Neural progenitor cell (in vitro differentiated cells): ENCODE measurements around the gene BPNT1. TPM values are rescaled to one million over a fixed set of nuclear protein-coding genes. Genes with fewer than 3 reads are reported as not detected.

ENCODE experiments used
- DNase-seq: peaks from one replicate; pipeline ENCODE4 v3.0.0-alpha.2; 2016; ENCODE audit warnings: low spot score
- H2AFZ ChIP-seq: fragments of 200-600 bp; sonication (generic); replicated peaks from 2 replicates; pipeline ENCODE4 v1.6.1; 2016; ENCODE audit warnings: antibody characterized with exemption
- H3F3A ChIP-seq: fragments of 200-600 bp; sonication (generic); 2 replicates; pipeline ENCODE4 v1.6.1; 2016; ENCODE audit warnings: antibody characterized with exemption, low read depth
- H3K27ac ChIP-seq: fragments of 200-600 bp; sonication (generic); 2 replicates; pipeline ENCODE4 v1.5.1; 2016; ENCODE audit warnings: mild to moderate bottlenecking
- H3K27me3 ChIP-seq: fragments of 200-600 bp; sonication (generic); 2 replicates; pipeline ENCODE4 v1.6.1; 2016; ENCODE audit warnings: mild to moderate bottlenecking, moderate library complexity
- H3K36me3 ChIP-seq: fragments of 200-600 bp; sonication (generic); 2 replicates; pipeline ENCODE4 v1.5.1; 2016
- H3K4me1 ChIP-seq: fragments of 200-600 bp; sonication (generic); 2 replicates; pipeline ENCODE4 v1.6.1; 2016; ENCODE audit warnings: mixed run types
- H3K4me2 ChIP-seq: fragments of 200-600 bp; sonication (generic); 2 replicates; pipeline ENCODE4 v1.6.1; 2016
- H3K4me3 ChIP-seq: fragments of 200-600 bp; sonication (generic); 2 replicates; pipeline ENCODE4 v1.5.1; 2016
- H3K79me2 ChIP-seq: fragments of 200-600 bp; sonication (generic); 2 replicates; pipeline ENCODE4 v1.6.1; 2016; ENCODE audit warnings: low read depth
- H3K9ac ChIP-seq: fragments of 200-600 bp; sonication (generic); 2 replicates; pipeline ENCODE4 v1.6.1; 2016
- H3K9me3 ChIP-seq: fragments of 200-600 bp; sonication (generic); 2 replicates; pipeline ENCODE4 v1.5.1; 2016; ENCODE audit warnings: low read depth
- H4K20me1 ChIP-seq: fragments of 200-600 bp; sonication (generic); 2 replicates; pipeline ENCODE4 v1.6.1; 2016; ENCODE audit warnings: low read depth
- H3K27ac Mint-ChIP-seq: 3 replicates; pipeline ENCODE4 v1.8.0; 2021; ENCODE audit warnings: mixed read lengths
- H3K27me3 Mint-ChIP-seq: 2 replicates; pipeline ENCODE4 v1.8.0; 2022; ENCODE audit warnings: low read depth, mild to moderate bottlenecking, inconsistent platforms, moderate library complexity, mixed read lengths; ENCODE audit not compliant: insufficient read depth
- H3K36me3 Mint-ChIP-seq: 3 replicates; pipeline ENCODE4 v1.8.0; 2021; ENCODE audit warnings: mixed read lengths
- H3K4me1 Mint-ChIP-seq: 3 replicates; pipeline ENCODE4 v1.8.0; 2021; ENCODE audit warnings: mixed read lengths
- H3K4me3 Mint-ChIP-seq: 3 replicates; pipeline ENCODE4 v1.8.0; 2021; ENCODE audit warnings: mild to moderate bottlenecking, moderate library complexity, mixed read lengths
- H3K9me3 Mint-ChIP-seq: 3 replicates; pipeline ENCODE4 v1.8.0; 2020; ENCODE audit warnings: mixed read lengths
- EZH2 ChIP-seq: fragments of 200-600 bp; sonication (generic); IDR thresholded peaks from 2 replicates; pipeline ENCODE4 v1.6.1; 2017; ENCODE audit warnings: antibody characterized with exemption, mild to moderate bottlenecking, moderate library complexity
- EZH2phosphoT487 ChIP-seq: fragments of 200-600 bp; sonication (generic); IDR thresholded peaks from 2 replicates; pipeline ENCODE4 v1.6.1; 2017; ENCODE audit warnings: antibody characterized with exemption
- microRNA counts: library from miRNA; unstranded; fragments of <30 nt; microRNA quantifications from one replicate; lab custom pipeline; 2016
- microRNA-seq: library from miRNA; unstranded; fragments of <30 nt; microRNA quantifications from one replicate; pipeline ENCODE4, GENCODE V29; 2016
- small RNA-seq: library from RNA; depleted of rRNA; stranded (forward); fragments of <200 nt; gene quantifications from one replicate; pipeline ENCODE3, GENCODE V24; 2015
- total RNA-seq: library from RNA; depleted of rRNA; stranded (reverse); fragments of >200 nt; gene quantifications from 2 replicates; pipeline ENCODE4 v1.2.3, GENCODE V29; 2015; ENCODE audit warnings: low replicate concordance
- TF ChIP-seq, protein P1 (sequence below): fragments of 200-600 bp; sonication (generic); IDR thresholded peaks from 2 replicates; pipeline ENCODE4 v1.5.1; 2017; ENCODE audit warnings: antibody characterized with exemption, mild to moderate bottlenecking

BPNT1 gene
- total RNA-seq, 1 donor from 2014 or later, result 33.1 TPM

DNA sequence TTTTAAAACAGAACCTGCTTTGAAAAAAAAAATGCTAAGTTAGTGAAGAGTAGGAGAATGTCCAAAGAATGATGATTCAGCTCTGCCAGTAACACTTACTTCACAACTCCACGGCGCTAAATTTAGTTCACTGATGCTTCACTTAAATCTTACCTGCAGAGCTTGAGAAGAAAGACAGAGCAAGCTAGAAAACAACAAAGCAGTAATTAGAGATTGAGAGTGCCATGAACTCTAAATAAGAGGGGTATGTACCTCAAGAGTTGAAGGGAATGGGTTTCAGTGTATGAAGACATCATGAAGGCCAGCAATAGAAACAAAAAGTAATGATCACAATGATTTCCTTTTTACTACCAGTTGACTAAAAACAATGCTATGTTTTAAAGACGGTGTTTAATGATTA is 76.1 kb downstream of the BPNT1 start:
- H3K9ac ChIP-seq, result no peak overlapping the region
- H3F3A ChIP-seq, result no peaks in the 10 kb centered on the region
- no peak overlapping the region for H3K27ac ChIP-seq
- peaks cover 19% of the 10 kb centered on the region for H3K36me3 Mint-ChIP-seq
- TF ChIP-seq, protein P1, sequence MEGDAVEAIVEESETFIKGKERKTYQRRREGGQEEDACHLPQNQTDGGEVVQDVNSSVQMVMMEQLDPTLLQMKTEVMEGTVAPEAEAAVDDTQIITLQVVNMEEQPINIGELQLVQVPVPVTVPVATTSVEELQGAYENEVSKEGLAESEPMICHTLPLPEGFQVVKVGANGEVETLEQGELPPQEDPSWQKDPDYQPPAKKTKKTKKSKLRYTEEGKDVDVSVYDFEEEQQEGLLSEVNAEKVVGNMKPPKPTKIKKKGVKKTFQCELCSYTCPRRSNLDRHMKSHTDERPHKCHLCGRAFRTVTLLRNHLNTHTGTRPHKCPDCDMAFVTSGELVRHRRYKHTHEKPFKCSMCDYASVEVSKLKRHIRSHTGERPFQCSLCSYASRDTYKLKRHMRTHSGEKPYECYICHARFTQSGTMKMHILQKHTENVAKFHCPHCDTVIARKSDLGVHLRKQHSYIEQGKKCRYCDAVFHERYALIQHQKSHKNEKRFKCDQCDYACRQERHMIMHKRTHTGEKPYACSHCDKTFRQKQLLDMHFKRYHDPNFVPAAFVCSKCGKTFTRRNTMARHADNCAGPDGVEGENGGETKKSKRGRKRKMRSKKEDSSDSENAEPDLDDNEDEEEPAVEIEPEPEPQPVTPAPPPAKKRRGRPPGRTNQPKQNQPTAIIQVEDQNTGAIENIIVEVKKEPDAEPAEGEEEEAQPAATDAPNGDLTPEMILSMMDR, result no peak
- H3K4me2 ChIP-seq, result no peak overlapping the region
- no peak overlapping the region for H3K4me3 Mint-ChIP-seq
- H3K4me1 Mint-ChIP-seq, result no peaks in the 10 kb centered on the region
- H4K20me1 ChIP-seq, result no peaks in the 10 kb centered on the region
- no peaks in the 10 kb centered on the region for H3K9me3 Mint-ChIP-seq
- no peak overlapping the region for H2AFZ ChIP-seq
- H3K79me2 ChIP-seq, result no peaks in the 10 kb centered on the region
- H3K4me3 ChIP-seq, result no peak overlapping the region
- H3K27me3 ChIP-seq, result no peaks in the 10 kb centered on the region
- no peak for DNase-seq
- no peaks in the 10 kb centered on the region for H3K9me3 ChIP-seq
- no peak overlapping the region for H3K27ac Mint-ChIP-seq
- H3K4me1 ChIP-seq, result no peaks in the 10 kb centered on the region
- no peaks in the 10 kb centered on the region for H3K27me3 Mint-ChIP-seq
- peaks cover 19% of the 10 kb centered on the region for H3K36me3 ChIP-seq

DNA sequence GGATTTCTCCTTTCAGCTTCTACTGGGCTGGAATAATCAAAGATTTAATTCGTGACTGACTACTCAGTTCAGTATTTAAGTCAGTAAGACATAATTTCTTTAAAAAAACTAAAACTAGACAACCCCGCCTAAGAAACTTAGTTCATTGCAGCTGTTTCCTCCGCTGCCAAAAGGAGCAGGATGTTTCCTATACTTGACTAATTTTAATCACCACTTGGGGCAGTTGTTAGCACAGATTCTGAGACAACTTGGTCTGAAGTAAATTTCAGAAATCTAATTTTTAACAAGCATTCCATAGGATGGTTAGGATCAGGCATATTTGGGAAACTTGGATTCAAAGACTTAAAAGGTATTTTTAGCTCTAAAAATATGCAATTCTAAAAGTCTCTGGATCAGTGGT is 77.3 kb downstream of the BPNT1 start:
- H3K4me3 Mint-ChIP-seq, result no peak overlapping the region
- H3K4me1 ChIP-seq, result no peaks in the 10 kb centered on the region
- TF ChIP-seq, protein P1, result peak; percentile 11
- no peak for TF ChIP-seq EZH2phosphoT487
- TF ChIP-seq EZH2, result no peak
- H3K4me3 ChIP-seq, result no peak overlapping the region
- H4K20me1 ChIP-seq, result no peaks in the 10 kb centered on the region
- H3K4me2 ChIP-seq, result no peak overlapping the region
- H3K9me3 Mint-ChIP-seq, result no peaks in the 10 kb centered on the region
- H3K27me3 ChIP-seq, result no peaks in the 10 kb centered on the region
- no peak overlapping the region for H3K9ac ChIP-seq
- no peak overlapping the region for H3K27ac ChIP-seq
- H3K36me3 Mint-ChIP-seq, result peaks cover 16% of the 10 kb centered on the region
- H3K36me3 ChIP-seq, result peaks cover 9% of the 10 kb centered on the region
- no peaks in the 10 kb centered on the region for H3K79me2 ChIP-seq
- H3K27me3 Mint-ChIP-seq, result no peaks in the 10 kb centered on the region
- DNase-seq, result no peak
- no peak overlapping the region for H2AFZ ChIP-seq
- no peaks in the 10 kb centered on the region for H3K9me3 ChIP-seq
- no peak overlapping the region for H3K27ac Mint-ChIP-seq
- no peaks in the 10 kb centered on the region for H3K4me1 Mint-ChIP-seq
- H3F3A ChIP-seq, result no peaks in the 10 kb centered on the region

DNA sequence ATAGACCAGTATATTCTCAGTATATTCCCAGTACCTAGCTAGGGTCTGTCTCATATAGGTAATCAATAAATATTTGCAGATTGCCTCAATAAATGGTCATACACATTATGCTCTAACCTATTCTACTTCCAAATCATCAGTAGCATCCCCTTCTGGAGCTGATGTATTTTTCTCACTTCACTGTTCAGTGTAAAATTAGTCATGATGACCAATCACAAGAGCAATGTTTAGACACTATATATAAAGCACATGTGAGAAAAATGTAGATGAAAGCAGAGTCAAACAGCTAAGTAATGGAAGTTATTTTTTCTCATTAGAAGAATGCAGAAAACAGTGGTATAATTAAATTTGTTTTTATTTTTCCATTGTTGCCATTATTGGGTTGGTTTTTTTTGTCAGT is 78.0 kb downstream of the BPNT1 start:
- H3K4me1 Mint-ChIP-seq, result no peaks in the 10 kb centered on the region
- H3K36me3 ChIP-seq, result peaks cover 9% of the 10 kb centered on the region
- no peaks in the 10 kb centered on the region for H4K20me1 ChIP-seq
- no peaks in the 10 kb centered on the region for H3K27me3 Mint-ChIP-seq
- TF ChIP-seq, protein P1, result no peak
- TF ChIP-seq EZH2phosphoT487, result no peak
- no peak for TF ChIP-seq EZH2
- no peaks in the 10 kb centered on the region for H3K27me3 ChIP-seq
- H2AFZ ChIP-seq, result no peak overlapping the region
- H3K4me3 Mint-ChIP-seq, result no peak overlapping the region
- no peak overlapping the region for H3K9ac ChIP-seq
- H3K27ac Mint-ChIP-seq, result no peak overlapping the region
- peaks cover 16% of the 10 kb centered on the region for H3K36me3 Mint-ChIP-seq
- H3F3A ChIP-seq, result no peaks in the 10 kb centered on the region
- no peak overlapping the region for H3K27ac ChIP-seq
- H3K79me2 ChIP-seq, result no peaks in the 10 kb centered on the region
- no peaks in the 10 kb centered on the region for H3K9me3 ChIP-seq
- H3K4me1 ChIP-seq, result no peaks in the 10 kb centered on the region
- DNase-seq, result no peak
- no peaks in the 10 kb centered on the region for H3K9me3 Mint-ChIP-seq
- H3K4me2 ChIP-seq, result no peak overlapping the region
- H3K4me3 ChIP-seq, result no peak overlapping the region

MicroRNA genes within 50 kb of the gene (microRNA counts, 767-probe panel; counts per million panel counts)
- microRNA hsa-miR-194-5p (lab: Ali Mortazavi, UCI), result 460 counts per million, percentile 90 among the panel's probes with 10 or more counts
- 460 counts per million, percentile 90 among the panel's probes with 10 or more counts for microRNA hsa-miR-215 (lab: Ali Mortazavi, UCI)

Small RNA genes lying within 50 kb of the gene (microRNA-seq; reads per million reads assigned to microRNA genes)
- gene MIR194-1 (0.73 reads per million), gene MIR215 (not detected)

Small RNA genes lying within 50 kb of the gene (small RNA-seq; reads per million reads assigned to genes)
- gene MIR194-1 (not detected), gene MIR215 (0.07 reads per million)

Other genes with a start within 250 kb of the BPNT1 start
- 0.09 and 0.19 TPM in 2 replicates for gene SLC30A10, start 161.2 kb downstream of the BPNT1 start, total RNA-seq
- 67.1 and 92.9 TPM in 2 replicates for gene EPRS1, start 43.3 kb downstream of the BPNT1 start, total RNA-seq
- gene IARS2, start 4.3 kb upstream of the BPNT1 start, total RNA-seq, result 69.4 and 100 TPM in 2 replicates
- 31.6 and 36.4 TPM in 2 replicates for gene RAB3GAP2, start 182.7 kb upstream of the BPNT1 start, total RNA-seq